SK-N-MC (cell line): ENCODE data around the gene SLC6A12.

Experiments used
- EZH2 ChIP-seq: fragments of 200-600 bp; sonication (generic); IDR thresholded peaks from one replicate; pipeline ENCODE4 v1.6.1; 2017; ENCODE audit warnings: antibody characterized with exemption
- FOXP2 ChIP-seq: optimal IDR thresholded peaks from 2 replicates; pipeline ENCODE3; 2011; ENCODE audit warnings: mild to moderate bottlenecking, moderate library complexity; ENCODE audit not compliant: insufficient read depth; ENCODE audit errors: extremely low read length, control extremely low read depth
- POLR2AphosphoS5 ChIP-seq: IDR thresholded peaks from 2 replicates; pipeline ENCODE4 v1.6.1; 2012; ENCODE audit warnings: mild to moderate bottlenecking, low read depth, low read length, borderline replicate concordance

DNA sequence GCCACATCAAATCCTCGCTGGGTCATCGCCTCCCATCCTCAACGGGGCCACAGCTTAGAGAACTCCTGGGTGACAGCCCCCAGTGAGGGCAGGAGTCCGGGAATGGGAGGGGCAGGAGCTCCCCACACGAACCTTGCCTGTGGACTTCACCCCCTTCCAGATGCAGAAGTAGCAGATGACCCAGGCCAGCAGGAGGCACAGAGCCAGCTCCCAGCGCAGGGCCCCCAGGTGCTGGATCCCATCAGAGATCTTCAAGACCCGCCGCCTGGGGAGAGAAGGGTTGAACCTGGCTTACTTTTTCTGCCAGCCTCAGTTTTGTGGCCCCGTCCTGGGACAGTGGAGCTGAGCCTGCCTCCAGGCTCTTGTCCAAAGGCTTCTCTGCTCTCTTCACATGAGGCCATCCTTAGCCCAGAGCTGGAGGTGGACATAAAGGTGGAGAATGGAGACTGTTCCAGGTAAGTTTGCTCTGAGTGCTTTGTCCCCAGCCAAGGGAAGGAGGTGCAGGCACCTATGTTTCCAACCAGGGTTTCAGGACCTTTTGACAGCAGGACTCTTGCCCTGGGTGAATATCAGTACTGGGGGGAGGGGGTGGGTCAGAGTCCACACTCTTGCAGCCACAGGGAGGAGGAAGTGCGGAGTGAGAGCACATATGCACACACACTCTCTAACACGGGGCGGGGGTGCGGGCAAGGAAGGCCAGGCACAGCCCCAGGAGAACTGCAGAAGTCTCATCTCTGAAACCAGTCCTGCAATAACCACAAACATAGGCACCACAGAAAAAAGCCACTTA, 23.3 kb upstream of the SLC6A12 start:
- TF ChIP-seq POLR2AphosphoS5 (no peak), EZH2 (no peak), FOXP2 (no peak)
